GM19455 (cell line): ENCODE measurements around the gene ADARB2.
"Not testable (repeated sequence)": the region's sequence is repeated elsewhere in the genome, so short reads cannot be mapped to it uniquely, and the experiment has no call there.

Experiments used
- ATAC-seq: cut with Tn5 transposase; IDR thresholded peaks from one replicate; pipeline ENCODE4 v1.9.1; 2021; ENCODE audit not compliant: unreplicated experiment

ADARB2 gene

GRCh38 chr10:1339396-1339795 lies 397.9 kb downstream of the ADARB2 start:
- ATAC-seq, result no peak

- ATAC-seq, result no peak
Measured at GRCh38 chr10:1335642-1336041, 401.7 kb downstream of the ADARB2 start.

- ATAC-seq, result no peak
Measured at GRCh38 chr10:1333981-1334380, 403.3 kb downstream of the ADARB2 start.

GRCh38 chr10:1331560-1331959 lies 405.8 kb downstream of the ADARB2 start:
- no peak for ATAC-seq

- ATAC-seq, result no peak
Measured at GRCh38 chr10:1329622-1330021, 407.7 kb downstream of the ADARB2 start.

- ATAC-seq, result no peak
Measured at GRCh38 chr10:1328981-1329614, 408.2 kb downstream of the ADARB2 start.

GRCh38 chr10:1328161-1328823 lies 409.0 kb downstream of the ADARB2 start:
- no peak for ATAC-seq

GRCh38 chr10:1327759-1328158 lies 409.6 kb downstream of the ADARB2 start:
- ATAC-seq, result no peak

- ATAC-seq, result not testable (repeated sequence)
Measured at GRCh38 chr10:1326514-1326913, 410.8 kb downstream of the ADARB2 start.

- no peak for ATAC-seq
Measured at GRCh38 chr10:1324903-1325302, 412.4 kb downstream of the ADARB2 start.

- ATAC-seq, result no peak
Measured at GRCh38 chr10:1323951-1324350, 413.4 kb downstream of the ADARB2 start.

GRCh38 chr10:1320739-1321320 lies 416.5 kb downstream of the ADARB2 start:
- no peak for ATAC-seq

GRCh38 chr10:1316809-1317143 lies 420.5 kb downstream of the ADARB2 start:
- ATAC-seq, result no peak

- ATAC-seq, result no peak
Measured at GRCh38 chr10:1316121-1316808, 421.1 kb downstream of the ADARB2 start.

GRCh38 chr10:1315178-1315577 lies 422.1 kb downstream of the ADARB2 start:
- no peak for ATAC-seq

GRCh38 chr10:1311726-1312125 lies 425.6 kb downstream of the ADARB2 start:
- no peak for ATAC-seq

- no peak for ATAC-seq
Measured at GRCh38 chr10:1310271-1310789, 427.0 kb downstream of the ADARB2 start.

GRCh38 chr10:1309617-1310270 lies 427.6 kb downstream of the ADARB2 start:
- no peak for ATAC-seq

GRCh38 chr10:1308962-1309616 lies 428.2 kb downstream of the ADARB2 start:
- ATAC-seq, result no peak

GRCh38 chr10:1308173-1308961 lies 429.0 kb downstream of the ADARB2 start:
- no peak for ATAC-seq
